CD8-positive, alpha-beta memory T cell (primary cell): ENCODE results near the gene KAT8. TPM values are rescaled to one million over a fixed set of nuclear protein-coding genes. Genes with fewer than 3 reads are reported as not detected.
A peak's percentile ranks its signal among the peaks of the same experiment; 100 is the strongest.
"Not testable (repeated sequence)": the region's sequence is repeated elsewhere in the genome, so short reads cannot be mapped to it uniquely, and the experiment has no call there.

ENCODE experiments used
- CTCF ChIA-PET: fragments of 350-600 bp; sonication (Branson Sonifier 250); formaldehyde crosslinking; loops from one replicate; lab custom pipeline; 2021; ENCODE audit warnings: antibody characterized with exemption; lab: Charles Lee
- POLR2A ChIA-PET: fragments of 350-600 bp; sonication (Branson Sonifier 250); formaldehyde crosslinking; loops from one replicate; lab custom pipeline; 2021; ENCODE audit warnings: antibody characterized with exemption; lab: Charles Lee
- DNase-seq, 5 donors: peaks; one replicate each; pipeline versions ENCODE4 v3.0.0 to v3.0.0-alpha.2; 2020 to 2022; ENCODE audit warnings: mixed read lengths in 1 of 5
- H3K27ac ChIP-seq: one replicate; pipeline ENCODE4 v1.7.0; 2013; ENCODE audit warnings: low read depth, mild to moderate bottlenecking, low read length, moderate library complexity
- H3K27me3 ChIP-seq: 2 replicates; pipeline ENCODE4 v1.7.0; 2013; ENCODE audit warnings: low read length, mild to moderate bottlenecking; ENCODE audit not compliant: insufficient read depth, poor library complexity, severe bottlenecking
- H3K36me3 ChIP-seq: 2 replicates; pipeline ENCODE4 v1.7.0; 2013; ENCODE audit warnings: mild to moderate bottlenecking, low read length, moderate library complexity; ENCODE audit not compliant: insufficient read depth
- H3K4me1 ChIP-seq: 2 replicates; pipeline ENCODE4 v1.7.0; 2013; ENCODE audit warnings: mild to moderate bottlenecking, low read length, moderate library complexity; ENCODE audit not compliant: insufficient read depth
- H3K4me3 ChIP-seq: 2 replicates; pipeline ENCODE4 v1.7.0; 2013; ENCODE audit warnings: mild to moderate bottlenecking, low read length
- H3K9me3 ChIP-seq: 2 replicates; pipeline ENCODE4 v1.7.0; 2013; ENCODE audit warnings: mild to moderate bottlenecking, low read length
- H3K27ac Mint-ChIP-seq, 8 donors: one replicate each; pipeline ENCODE4 v1.8.0; 2020 to 2021; ENCODE audit warnings: mixed read lengths in 8 of 8, mild to moderate bottlenecking in 6 of 8, inconsistent platforms in 3 of 8, moderate library complexity in 3 of 8
- H3K27me3 Mint-ChIP-seq, 2 donors: one replicate each; pipeline ENCODE4 v1.8.0; 2020 to 2021; ENCODE audit warnings: mixed read lengths in 2 of 2, mild to moderate bottlenecking in 1 of 2, moderate library complexity in 1 of 2
- H3K36me3 Mint-ChIP-seq, 3 donors: one replicate each; pipeline ENCODE4 v1.8.0; 2020 to 2021; ENCODE audit warnings: mixed read lengths in 3 of 3, inconsistent platforms in 1 of 3, mild to moderate bottlenecking in 1 of 3
- H3K4me1 Mint-ChIP-seq, 3 donors: one replicate each; pipeline ENCODE4 v1.8.0; 2020 to 2021; ENCODE audit warnings: mixed read lengths in 3 of 3, inconsistent platforms in 1 of 3, mild to moderate bottlenecking in 1 of 3
- H3K4me3 Mint-ChIP-seq, 7 donors: one replicate each; pipeline ENCODE4 v1.8.0; 2020 to 2021; ENCODE audit warnings: mixed read lengths in 7 of 7, mild to moderate bottlenecking in 6 of 7, moderate library complexity in 4 of 7, inconsistent platforms in 2 of 7
- H3K9me3 Mint-ChIP-seq, 5 donors: one replicate each; pipeline ENCODE4 v1.8.0; 2020 to 2022; ENCODE audit warnings: mixed read lengths in 5 of 5, mild to moderate bottlenecking in 3 of 5, moderate library complexity in 2 of 5, inconsistent platforms in 1 of 5
- polyA plus RNA-seq: library from polyadenylated mRNA; unstranded; fragments of 300-500 nt; fragmentation: Illumina TruSeq; gene quantifications from one replicate; pipeline ENCODE4 v1.2.3, GENCODE V29; 2021
- total RNA-seq, 2 experiments: library from RNA; stranded (reverse); gene quantifications; one replicate each; pipeline ENCODE4 v1.2.3, GENCODE V29; 2021

The KAT8 gene
- total and polyA plus RNA-seq, 3 experiments from 2014 or later, result 56.1 to 67.3 (median 58.6) TPM

DNA sequence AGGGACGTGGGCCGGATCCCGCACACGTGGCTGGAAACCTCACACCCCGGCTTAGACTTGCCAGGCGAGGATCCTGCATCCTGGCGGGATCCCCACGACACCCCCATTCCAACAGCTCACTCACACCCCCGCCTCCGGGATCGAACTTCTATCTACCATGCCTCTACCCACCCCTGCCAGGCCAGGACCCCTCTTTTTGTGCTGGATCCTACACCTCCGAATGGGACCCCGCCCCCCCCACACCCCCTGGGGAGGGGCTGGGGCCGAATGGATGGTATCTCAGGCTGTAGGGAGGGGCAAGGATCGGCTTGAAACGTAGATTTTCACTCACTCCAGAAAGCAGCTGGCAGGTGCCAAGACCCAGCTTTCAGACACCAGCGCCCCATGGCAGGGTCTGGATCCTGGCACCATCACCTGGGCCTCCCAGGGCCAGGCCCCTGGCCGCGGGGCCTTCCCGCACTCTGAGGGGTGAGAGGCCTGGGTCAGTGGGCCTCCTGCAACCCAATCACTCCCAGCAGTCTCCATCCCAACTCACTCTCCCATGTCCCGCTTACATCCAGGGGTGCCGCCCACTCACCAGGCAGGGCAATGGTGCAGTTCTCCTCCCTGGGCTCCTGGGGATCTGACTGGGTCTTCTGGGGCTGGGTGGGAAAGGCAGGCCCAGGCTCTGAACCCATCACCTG, 25.7 kb downstream of the KAT8 start:
- Histone ChIP-seq H3K4me1 (peaks cover 19% of the 10 kb centered on the region), H3K27ac (no peak overlapping the region), H3K4me3 (peak overlapping the region; percentile 59), H3K36me3 (no peaks in the 10 kb centered on the region), H3K27me3 (no peaks in the 10 kb centered on the region), H3K9me3 (no peaks in the 10 kb centered on the region)
- Mint-ChIP-seq H3K9me3 (no peaks in the 10 kb centered on the region), H3K36me3 (peaks cover 0 to 1% (median 0%) of the 10 kb centered on the region in 3 donors), H3K27ac (peak overlapping the region in 5 of 8 donors; percentile 29 to 80 (median 42)), H3K4me1 (peaks cover 5 to 14% (median 6%) of the 10 kb centered on the region in 3 donors), H3K4me3 (peak overlapping the region; percentile 47 to 90 (median 73)), H3K27me3 (peaks cover 0 to 1% of the 10 kb centered on the region in 2 donors)
- ChIA-PET CTCF (interaction anchor here (0.6 to 3.6 kb wide), 48 partner anchors 8 to 726 kb away, joined by 3 to 44 read pairs (median 6); partner anchors contain the start of genes ARMC5, FUS, HSD3B7 and KAT8), POLR2A (interaction anchor here (0.6 to 3.1 kb wide), 10 partner anchors 25 to 730 kb away, joined by 3 to 72 read pairs (median 9); partner anchors contain the start of genes FUS, KAT8, PYCARD and STX4)
- DNase-seq, result no peak

DNA sequence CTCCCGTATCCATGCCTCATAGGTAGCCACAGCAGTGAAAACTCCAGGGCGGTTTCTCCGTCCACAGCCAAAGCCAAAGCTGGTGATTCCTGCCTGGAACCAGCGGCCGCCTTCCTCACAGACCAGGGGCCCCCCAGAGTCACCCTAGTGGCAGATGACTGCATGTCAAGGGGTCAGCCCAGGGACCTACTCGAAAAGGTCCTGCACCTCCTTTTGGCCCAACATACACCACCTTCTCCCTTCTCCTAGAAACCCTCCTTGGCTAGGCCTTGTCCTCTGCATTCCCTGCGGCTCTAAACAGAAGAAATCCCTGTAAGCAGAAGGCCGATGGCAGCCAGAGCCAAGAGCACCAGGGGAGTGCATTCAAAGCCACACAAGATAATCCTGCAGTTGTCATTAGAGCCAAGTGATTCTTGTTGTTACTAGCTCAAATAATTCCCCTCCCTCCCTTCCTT, 26.3 kb downstream of the KAT8 start:
- DNase-seq, result no peak
- Histone ChIP-seq H3K4me3 (no peak overlapping the region), H3K27me3 (no peaks in the 10 kb centered on the region), H3K4me1 (peaks cover 19% of the 10 kb centered on the region), H3K36me3 (no peaks in the 10 kb centered on the region), H3K27ac (no peak overlapping the region), H3K9me3 (no peaks in the 10 kb centered on the region)
- POLR2A ChIA-PET, result interaction anchor here (2.5 to 3.1 kb wide), 3 partner anchors 25 to 70 kb away, joined by 21 to 72 read pairs (median 59); partner anchors contain the start of genes FUS, KAT8, ZNF646 and ZNF668
- Mint-ChIP-seq H3K27ac (peak overlapping the region in 4 of 8 donors; percentile 29 to 69 (median 49)), H3K27me3 (peaks cover 0 to 1% of the 10 kb centered on the region in 2 donors), H3K4me3 (peak overlapping the region; percentile 53 to 90 (median 66)), H3K4me1 (peaks cover 5 to 14% (median 6%) of the 10 kb centered on the region in 3 donors), H3K36me3 (peaks cover 0 to 1% (median 0%) of the 10 kb centered on the region in 3 donors), H3K9me3 (no peaks in the 10 kb centered on the region)
- CTCF ChIA-PET, result interaction anchor here (0.6 to 3.6 kb wide), 11 partner anchors 9 to 315 kb away, joined by 3 to 44 read pairs (median 7); partner anchors contain the start of genes ARMC5, FUS, HSD3B7 and ZNF843

DNA sequence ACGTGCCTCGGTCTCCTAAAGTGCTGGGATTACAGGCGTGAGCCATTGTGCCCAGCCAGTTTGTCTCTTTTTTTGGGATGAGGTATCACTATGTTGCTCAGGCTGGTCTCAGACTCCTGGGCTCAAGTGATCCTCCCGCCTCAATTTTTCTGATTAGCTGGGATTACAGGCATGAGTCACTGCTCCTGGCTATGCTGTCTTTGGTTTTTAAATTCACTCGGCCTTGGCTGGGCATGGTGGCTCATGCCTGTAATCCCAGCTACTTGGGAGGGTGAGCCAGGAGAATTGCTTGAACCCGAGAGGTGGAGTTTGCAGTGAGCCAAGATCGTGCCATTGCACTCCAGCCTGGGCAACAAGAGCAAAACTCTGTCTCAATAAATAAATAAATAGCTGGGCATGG, 27.0 kb downstream of the KAT8 start:
- CTCF ChIA-PET, result interaction anchor here (1.2 to 3.6 kb wide), 4 partner anchors 8 to 315 kb away, joined by 3 to 44 read pairs (median 11); partner anchors contain the start of genes ARMC5 and FUS

DNA sequence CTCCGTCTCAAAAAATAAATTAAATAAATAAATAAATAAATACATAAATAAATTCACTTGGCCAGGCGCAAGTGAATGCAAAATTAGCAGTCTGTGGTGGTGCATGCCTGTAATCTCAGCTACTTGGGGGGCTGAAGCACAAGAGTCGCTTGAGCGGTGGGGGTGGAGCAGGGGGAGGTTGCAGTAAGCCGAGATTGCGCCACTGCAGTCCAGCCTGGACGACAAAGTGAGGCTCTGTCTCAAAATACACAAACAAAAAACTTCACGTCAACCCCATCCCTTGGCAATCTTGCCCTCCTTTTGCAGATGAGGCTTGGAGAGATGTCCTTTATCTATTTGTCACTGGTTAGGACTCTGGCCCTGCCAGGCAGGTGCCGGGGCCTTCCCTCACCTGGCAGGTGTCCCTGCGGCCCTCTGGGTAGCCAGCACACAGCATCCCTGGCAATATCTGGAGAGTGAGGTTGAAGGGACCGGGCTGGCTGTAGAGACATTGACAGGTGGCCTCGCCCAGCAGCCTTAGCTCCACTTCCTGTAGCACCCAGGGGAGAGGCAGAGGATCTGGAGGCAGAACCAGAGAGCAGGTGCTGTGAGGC, 28.0 kb downstream of the KAT8 start:
- Mint-ChIP-seq H3K4me1 (peaks cover 5 to 14% (median 6%) of the 10 kb centered on the region in 3 donors), H3K27ac (no peak overlapping the region), H3K4me3 (peak overlapping the region in 2 of 7 donors; percentile 52 to 64), H3K36me3 (peaks cover 0 to 1% (median 0%) of the 10 kb centered on the region in 3 donors), H3K27me3 (peaks cover 0 to 1% of the 10 kb centered on the region in 2 donors), H3K9me3 (no peaks in the 10 kb centered on the region)
- ChIA-PET CTCF (interaction anchor here (0.7 kb wide), 1 partner anchor 32 kb away, joined by 3 read pairs; no protein-coding TSS in a partner anchor), POLR2A (interaction anchor here (0.6 kb wide), 1 partner anchor 160 kb away, joined by 9 read pairs; no protein-coding TSS in a partner anchor)
- Histone ChIP-seq H3K27ac (no peak overlapping the region), H3K4me1 (peaks cover 19% of the 10 kb centered on the region), H3K9me3 (no peaks in the 10 kb centered on the region), H3K4me3 (no peak overlapping the region), H3K36me3 (no peaks in the 10 kb centered on the region), H3K27me3 (no peaks in the 10 kb centered on the region)
- DNase-seq, result no peak

More for the DNA sequence above, 27.0 kb downstream of the KAT8 start:
- H3K27me3 ChIP-seq, H3K27ac Mint-ChIP-seq, H3K27me3 Mint-ChIP-seq, H3K4me3 ChIP-seq, DNase-seq, H3K36me3 ChIP-seq, H3K36me3 Mint-ChIP-seq, POLR2A ChIA-PET, H3K27ac ChIP-seq, H3K9me3 Mint-ChIP-seq, H3K9me3 ChIP-seq: not testable (repeated sequence)
- peaks cover 19% of the 10 kb centered on the region for H3K4me1 ChIP-seq
- Mint-ChIP-seq H3K4me1 (peaks cover 5 to 14% (median 6%) of the 10 kb centered on the region in 3 donors), H3K4me3 (peak overlapping the region in 6 of 7 donors; percentile 51 to 90 (median 63))

DNA sequence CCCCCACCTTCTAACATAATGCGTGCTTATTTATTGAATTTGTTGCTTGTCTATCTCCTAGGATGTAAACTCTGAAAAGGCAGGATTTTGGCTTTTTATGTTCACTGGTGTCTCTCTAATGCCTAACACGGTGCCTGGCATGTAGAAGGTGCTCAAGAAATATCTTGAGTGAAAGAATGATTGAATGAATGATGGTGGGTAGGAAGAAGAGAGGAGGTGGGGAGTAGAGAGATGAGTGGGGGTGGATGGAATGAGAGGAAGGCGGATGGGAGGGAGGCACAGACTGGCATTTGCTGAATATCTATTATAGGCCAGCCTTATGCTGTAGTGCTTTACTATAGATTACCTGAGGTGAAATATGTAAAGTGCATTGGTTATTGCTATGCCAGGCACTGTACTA, 30.1 kb downstream of the KAT8 start:
- H3K27ac Mint-ChIP-seq, result no peak overlapping the region
- no peaks in the 10 kb centered on the region for H3K27me3 ChIP-seq
- no peaks in the 10 kb centered on the region for H3K9me3 Mint-ChIP-seq
- no peaks in the 10 kb centered on the region for H3K36me3 ChIP-seq
- CTCF ChIA-PET, result no interaction called here
- peaks cover 0 to 1% of the 10 kb centered on the region in 2 donors for H3K27me3 Mint-ChIP-seq
- peaks cover 0 to 7% (median 2%) of the 10 kb centered on the region in 3 donors for H3K4me1 Mint-ChIP-seq
- H3K4me1 ChIP-seq, result peaks cover 12% of the 10 kb centered on the region
- no peak overlapping the region for H3K4me3 Mint-ChIP-seq
- H3K27ac ChIP-seq, result no peak overlapping the region
- DNase-seq, result no peak
- H3K9me3 ChIP-seq, result no peaks in the 10 kb centered on the region
- H3K36me3 Mint-ChIP-seq, result peaks cover 0 to 1% (median 0%) of the 10 kb centered on the region in 3 donors
- no peak overlapping the region for H3K4me3 ChIP-seq
- POLR2A ChIA-PET, result no interaction called here

DNA sequence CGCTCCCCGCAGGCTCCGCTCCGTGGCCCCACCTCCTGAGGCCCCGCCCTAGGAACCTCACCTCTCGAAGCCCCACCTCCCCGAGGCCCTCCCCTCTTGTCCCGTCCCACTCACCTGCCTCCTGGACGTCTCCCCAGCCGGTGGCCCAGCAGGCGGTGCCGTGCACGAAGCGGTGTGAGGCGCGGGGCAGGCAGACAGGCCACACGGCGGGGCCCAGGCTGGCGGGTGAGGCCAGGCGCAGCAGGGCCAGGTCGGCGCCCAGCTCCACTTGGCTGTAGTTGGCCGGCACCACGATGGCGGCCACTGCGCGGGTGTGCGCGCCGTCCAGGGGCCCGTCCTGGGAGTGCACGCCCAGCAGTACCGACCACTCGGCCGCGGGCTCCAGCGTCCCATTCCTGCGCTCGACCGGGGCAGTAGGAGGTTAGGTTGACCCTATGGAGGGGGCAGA, 30.8 kb downstream of the KAT8 start:
- peaks cover 0 to 6% (median 2%) of the 10 kb centered on the region in 3 donors for H3K4me1 Mint-ChIP-seq
- no peaks in the 10 kb centered on the region for H3K9me3 Mint-ChIP-seq
- H3K9me3 ChIP-seq, result no peaks in the 10 kb centered on the region
- H3K27me3 ChIP-seq, result no peaks in the 10 kb centered on the region
- H3K4me3 ChIP-seq, result no peak overlapping the region
- CTCF ChIA-PET, result interaction anchor here (0.6 kb wide), 1 partner anchor 293 kb away, joined by 3 read pairs; no protein-coding TSS in a partner anchor
- H3K4me1 ChIP-seq, result peaks cover 6% of the 10 kb centered on the region
- DNase-seq, result no peak
- H3K27me3 Mint-ChIP-seq, result peaks cover 0 to 1% of the 10 kb centered on the region in 2 donors
- no peak overlapping the region for H3K27ac ChIP-seq
- peaks cover 0 to 1% (median 0%) of the 10 kb centered on the region in 3 donors for H3K36me3 Mint-ChIP-seq
- H3K36me3 ChIP-seq, result no peaks in the 10 kb centered on the region
- POLR2A ChIA-PET, result no interaction called here
- H3K27ac Mint-ChIP-seq, result no peak overlapping the region
- H3K4me3 Mint-ChIP-seq, result no peak overlapping the region

DNA sequence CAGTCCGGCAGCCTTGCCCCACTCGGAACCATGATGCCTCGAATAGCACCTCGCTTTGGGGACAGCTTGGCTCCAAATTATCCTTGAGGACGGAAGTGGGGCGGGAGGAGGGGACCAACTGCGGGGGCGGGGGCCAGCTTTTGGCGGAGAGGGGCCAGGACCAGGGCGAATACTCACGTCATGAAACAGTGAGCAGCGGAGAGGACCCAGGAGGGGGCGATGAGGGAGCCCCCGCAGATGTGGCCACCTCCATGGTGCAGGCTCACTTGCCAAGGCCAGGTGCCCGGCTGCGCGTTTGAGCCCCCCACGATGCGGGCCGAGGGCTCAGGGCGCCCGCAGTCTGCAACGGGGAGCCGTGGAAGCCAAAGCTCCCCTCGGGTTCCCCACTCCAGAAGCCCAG, 31.4 kb downstream of the KAT8 start:
- DNase-seq, result no peak
- H3K4me1 Mint-ChIP-seq, result peaks cover 0 to under 1% (median 0%) of the 10 kb centered on the region in 3 donors
- peaks cover 0 to 1% of the 10 kb centered on the region in 2 donors for H3K27me3 Mint-ChIP-seq
- POLR2A ChIA-PET, result no interaction called here
- H3K9me3 Mint-ChIP-seq, result no peaks in the 10 kb centered on the region
- H3K4me3 Mint-ChIP-seq, result no peak overlapping the region
- CTCF ChIA-PET, result interaction anchor here (0.6 kb wide), 1 partner anchor 293 kb away, joined by 3 read pairs; no protein-coding TSS in a partner anchor
- Histone ChIP-seq H3K4me3 (no peak overlapping the region), H3K36me3 (no peaks in the 10 kb centered on the region), H3K9me3 (no peaks in the 10 kb centered on the region), H3K4me1 (no peaks in the 10 kb centered on the region), H3K27ac (no peak overlapping the region), H3K27me3 (no peaks in the 10 kb centered on the region)
- peaks cover 0 to 1% (median 0%) of the 10 kb centered on the region in 3 donors for H3K36me3 Mint-ChIP-seq
- peak overlapping the region in 1 of 8 donors; percentile 64 for H3K27ac Mint-ChIP-seq
